Loucy (cell line): ENCODE measurements around the gene KAZALD1.

Experiments used
- CTCF ChIP-seq: fragments of 200-600 bp; sonication (generic); conservative IDR thresholded peaks from 2 replicates; pipeline ENCODE4 v1.5.1; 2014; ENCODE audit warnings: mild to moderate bottlenecking, antibody characterized with exemption, low read length
- EZH2phosphoT487 ChIP-seq: fragments of 200-600 bp; IDR thresholded peaks from 2 replicates; pipeline ENCODE4 v1.6.1; 2018; ENCODE audit warnings: antibody characterized with exemption, mild to moderate bottlenecking, moderate library complexity, borderline replicate concordance

- no peak for TF ChIP-seq CTCF
- TF ChIP-seq EZH2phosphoT487, result no peak
These were observed 46.2 kb upstream of the KAZALD1 start for GRCh38 chr10:101015582-101015973.
